NCI-H1417 treated with DMSO at 0.1 percent for 48 hours (cell line): Measurements from ENCODE around the gene RPL22.
"Not testable (repeated sequence)": the region's sequence is repeated elsewhere in the genome, so short reads cannot be mapped to it uniquely, and the experiment has no call there.

Experiments
- DNase-seq: peaks from one replicate; lab custom pipeline; 2025; lab: John Stamatoyannopoulos, UW

The RPL22 gene

GRCh38 chr1:6233376-6233775, 34.0 kb upstream of the RPL22 start:
- no peak for DNase-seq

- DNase-seq, result no peak
Measured at GRCh38 chr1:6225651-6226050, 26.3 kb upstream of the RPL22 start.

- DNase-seq, result no peak
Measured at GRCh38 chr1:6224718-6225117, 25.3 kb upstream of the RPL22 start.

- no peak for DNase-seq
Measured at GRCh38 chr1:6223617-6224016, 24.2 kb upstream of the RPL22 start.

GRCh38 chr1:6222636-6223035, 23.2 kb upstream of the RPL22 start:
- DNase-seq, result no peak

GRCh38 chr1:6221210-6221784, 21.9 kb upstream of the RPL22 start:
- no peak for DNase-seq

- no peak for DNase-seq
Measured at GRCh38 chr1:6220236-6220635, 20.8 kb upstream of the RPL22 start.

GRCh38 chr1:6219641-6220040, 20.2 kb upstream of the RPL22 start:
- not testable (repeated sequence) for DNase-seq

GRCh38 chr1:6218375-6219164, 19.2 kb upstream of the RPL22 start:
- no peak for DNase-seq

- DNase-seq, result no peak
Measured at GRCh38 chr1:6212193-6212959, 13.0 kb upstream of the RPL22 start.

GRCh38 chr1:6211731-6212130, 12.3 kb upstream of the RPL22 start:
- DNase-seq, result no peak

- DNase-seq, result no peak
Measured at GRCh38 chr1:6210591-6211355, 11.4 kb upstream of the RPL22 start.

- no peak for DNase-seq
Measured at GRCh38 chr1:6209661-6210580, 10.5 kb upstream of the RPL22 start.

GRCh38 chr1:6208723-6209660, 9.6 kb upstream of the RPL22 start:
- DNase-seq, result no peak

- DNase-seq, result no peak
Measured at GRCh38 chr1:6207921-6208320, 8.5 kb upstream of the RPL22 start.

- DNase-seq, result no peak
Measured at GRCh38 chr1:6207075-6207885, 7.9 kb upstream of the RPL22 start.

- no peak for DNase-seq
Measured at GRCh38 chr1:6206520-6206855, 7.1 kb upstream of the RPL22 start.

- no peak for DNase-seq
Measured at GRCh38 chr1:6205849-6206519, 6.6 kb upstream of the RPL22 start, which contains the start of gene RNF207. RNF207 (plus strand) TSS chr1:6206119; CDS start chr1:6206536, 417 bp downstream.

- no peak for DNase-seq
Measured at GRCh38 chr1:6202256-6202655, 2.9 kb upstream of the RPL22 start.
